ENCODE data around the gene SV2B.

The SV2B gene

DNA sequence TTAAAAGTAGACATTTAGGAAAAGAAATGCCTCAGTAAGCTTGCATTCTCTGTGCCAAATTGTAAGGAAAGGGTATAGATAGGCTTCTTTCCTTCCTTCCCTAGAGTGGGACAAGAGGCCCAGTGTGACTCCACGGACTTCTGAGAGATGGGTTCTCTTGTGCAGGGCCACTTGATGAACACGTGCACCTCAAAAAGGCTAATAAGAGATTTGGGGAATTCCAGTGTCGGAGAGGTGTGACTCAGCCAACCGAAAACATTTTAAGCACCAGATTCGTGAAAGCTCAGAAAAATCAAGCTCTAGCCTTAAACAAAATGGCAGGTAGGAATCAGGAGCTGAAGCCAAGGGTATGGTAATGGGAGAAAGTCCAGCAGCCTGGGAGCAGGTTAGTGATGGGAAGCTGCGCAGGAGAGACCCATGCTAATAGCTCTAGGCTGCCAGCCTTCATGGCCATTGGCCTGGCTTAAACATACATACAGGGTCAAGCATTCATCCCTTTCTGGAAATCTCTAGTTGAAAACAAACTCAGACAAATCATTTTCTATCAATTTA is 56.2 kb downstream of the SV2B start:
- DNase-seq (ENCODE audit: low read depth) = peak; percentile 49
- TF ChIP-seq, protein P1, sequence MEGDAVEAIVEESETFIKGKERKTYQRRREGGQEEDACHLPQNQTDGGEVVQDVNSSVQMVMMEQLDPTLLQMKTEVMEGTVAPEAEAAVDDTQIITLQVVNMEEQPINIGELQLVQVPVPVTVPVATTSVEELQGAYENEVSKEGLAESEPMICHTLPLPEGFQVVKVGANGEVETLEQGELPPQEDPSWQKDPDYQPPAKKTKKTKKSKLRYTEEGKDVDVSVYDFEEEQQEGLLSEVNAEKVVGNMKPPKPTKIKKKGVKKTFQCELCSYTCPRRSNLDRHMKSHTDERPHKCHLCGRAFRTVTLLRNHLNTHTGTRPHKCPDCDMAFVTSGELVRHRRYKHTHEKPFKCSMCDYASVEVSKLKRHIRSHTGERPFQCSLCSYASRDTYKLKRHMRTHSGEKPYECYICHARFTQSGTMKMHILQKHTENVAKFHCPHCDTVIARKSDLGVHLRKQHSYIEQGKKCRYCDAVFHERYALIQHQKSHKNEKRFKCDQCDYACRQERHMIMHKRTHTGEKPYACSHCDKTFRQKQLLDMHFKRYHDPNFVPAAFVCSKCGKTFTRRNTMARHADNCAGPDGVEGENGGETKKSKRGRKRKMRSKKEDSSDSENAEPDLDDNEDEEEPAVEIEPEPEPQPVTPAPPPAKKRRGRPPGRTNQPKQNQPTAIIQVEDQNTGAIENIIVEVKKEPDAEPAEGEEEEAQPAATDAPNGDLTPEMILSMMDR (IDR thresholded peaks at IDR 0.05; ENCODE audit: insufficient read depth, low read depth, low read length, missing control alignments) = no peak
- no peak overlapping the region for H3K4me3 ChIP-seq (ENCODE audit: low read depth, low read length)

- TF ChIP-seq, protein P1 (IDR thresholded peaks at IDR 0.05; ENCODE audit: insufficient read depth, low read depth, low read length, missing control alignments) = no peak
- no peak for DNase-seq (ENCODE audit: low read depth)
- H3K4me3 ChIP-seq (ENCODE audit: low read depth, low read length) = no peak overlapping the region
Measured at GRCh38 chr15:91158415-91159394, 58.6 kb downstream of the SV2B start.

- TF ChIP-seq, protein P1 (IDR thresholded peaks at IDR 0.05; ENCODE audit: insufficient read depth, low read depth, low read length, missing control alignments) = no peak
- no peak for DNase-seq (ENCODE audit: low read depth)
- H3K4me3 ChIP-seq (ENCODE audit: low read depth, low read length) = no peak overlapping the region
Measured at GRCh38 chr15:91165850-91166249, 65.8 kb downstream of the SV2B start.

GRCh38 chr15:91168457-91168856 is 68.4 kb downstream of the SV2B start:
- TF ChIP-seq, protein P1 (IDR thresholded peaks at IDR 0.05; ENCODE audit: insufficient read depth, low read depth, low read length, missing control alignments) = no peak
- no peak for DNase-seq (ENCODE audit: low read depth)
- H3K4me3 ChIP-seq (ENCODE audit: low read depth, low read length) = no peak overlapping the region

GRCh38 chr15:91171334-91171733 is 71.3 kb downstream of the SV2B start:
- TF ChIP-seq, protein P1 (IDR thresholded peaks at IDR 0.05; ENCODE audit: insufficient read depth, low read depth, low read length, missing control alignments) = no peak

DNA sequence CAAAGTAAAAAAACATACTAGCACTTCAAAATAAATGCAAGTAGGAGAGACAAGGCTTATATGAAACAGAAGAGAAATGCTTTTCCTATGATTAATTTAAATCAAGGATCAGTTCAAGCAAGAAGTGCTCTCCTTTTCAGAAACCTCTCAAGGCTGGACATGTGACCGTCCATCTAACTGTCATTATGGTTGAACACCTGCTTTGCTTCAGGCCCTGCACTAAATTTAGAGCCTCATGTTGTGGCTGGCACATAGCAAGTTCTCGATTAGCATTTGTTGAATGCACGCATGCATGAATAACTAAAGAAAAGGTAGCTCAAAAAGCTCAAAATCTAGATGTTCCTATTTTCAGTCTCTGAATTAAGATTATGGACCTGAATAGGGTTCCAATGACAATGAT is 82.0 kb downstream of the SV2B start:
- no peak for DNase-seq (ENCODE audit: low read depth)
- no peak overlapping the region for H3K4me3 ChIP-seq (ENCODE audit: low read depth, low read length)
- TF ChIP-seq, protein P1 (IDR thresholded peaks at IDR 0.05; ENCODE audit: insufficient read depth, low read depth, low read length, missing control alignments) = no peak

More at GRCh38 chr15:91171334-91171733, 71.3 kb downstream of the SV2B start:
- no peak overlapping the region for H3K4me3 ChIP-seq (ENCODE audit: low read depth, low read length)
- no peak for DNase-seq (ENCODE audit: low read depth)
